ENCODE results near the gene LIMS1.
"Not testable (repeated sequence)": the region's sequence is repeated elsewhere in the genome, so short reads cannot be mapped to it uniquely, and the experiment has no call there.

LIMS1 gene

GRCh38 chr2:108594132-108594981 lies 60.1 kb downstream of the LIMS1 start:
- DNase-seq (ENCODE audit: low read depth), result peak; percentile 90
- H3K4me3 ChIP-seq (ENCODE audit: low read length), result no peak overlapping the region
- no peak for TF ChIP-seq CTCF (IDR thresholded peaks at IDR 0.05; ENCODE audit: insufficient read depth, low read depth, low read length, missing control alignments)

- no peak for TF ChIP-seq CTCF (IDR thresholded peaks at IDR 0.05; ENCODE audit: insufficient read depth, low read depth, low read length, missing control alignments)
- DNase-seq (ENCODE audit: low read depth), result peak; percentile 88
- H3K4me3 ChIP-seq (ENCODE audit: low read length), result no peak overlapping the region
Observed at GRCh38 chr2:108594982-108595464, 60.8 kb downstream of the LIMS1 start.

GRCh38 chr2:108595771-108596170 lies 61.5 kb downstream of the LIMS1 start:
- not testable (repeated sequence) for H3K4me3 ChIP-seq (ENCODE audit: low read length); DNase-seq (ENCODE audit: low read depth)

- DNase-seq (ENCODE audit: low read depth), result peak; percentile 59
- not testable (repeated sequence) for H3K4me3 ChIP-seq (ENCODE audit: low read length)
Observed at GRCh38 chr2:108597105-108597744, 63.0 kb downstream of the LIMS1 start.

- not testable (repeated sequence) for H3K4me3 ChIP-seq (ENCODE audit: low read length); DNase-seq (ENCODE audit: low read depth)
Observed at GRCh38 chr2:108601199-108601598, 66.9 kb downstream of the LIMS1 start.

GRCh38 chr2:108602422-108602821 lies 68.2 kb downstream of the LIMS1 start:
- DNase-seq (ENCODE audit: low read depth), result no peak
- no peak overlapping the region for H3K4me3 ChIP-seq (ENCODE audit: low read length)
- no peak for TF ChIP-seq CTCF (IDR thresholded peaks at IDR 0.05; ENCODE audit: insufficient read depth, low read depth, low read length, missing control alignments)

GRCh38 chr2:108604196-108604595 lies 69.9 kb downstream of the LIMS1 start:
- H3K4me3 ChIP-seq (ENCODE audit: low read length), result no peak overlapping the region
- no peak for TF ChIP-seq CTCF (IDR thresholded peaks at IDR 0.05; ENCODE audit: insufficient read depth, low read depth, low read length, missing control alignments)
- no peak for DNase-seq (ENCODE audit: low read depth)

GRCh38 chr2:108605947-108606346 lies 71.7 kb downstream of the LIMS1 start:
- no peak for DNase-seq (ENCODE audit: low read depth)
- no peak for TF ChIP-seq CTCF (IDR thresholded peaks at IDR 0.05; ENCODE audit: insufficient read depth, low read depth, low read length, missing control alignments)
- no peak overlapping the region for H3K4me3 ChIP-seq (ENCODE audit: low read length)
